HG03139 (cell line): ENCODE measurements around the gene WNT7B.

ENCODE experiments used
- ATAC-seq: cut with Tn5 transposase; IDR thresholded peaks from one replicate; pipeline ENCODE4 v1.9.1; 2021; ENCODE audit not compliant: unreplicated experiment

Gene WNT7B

DNA sequence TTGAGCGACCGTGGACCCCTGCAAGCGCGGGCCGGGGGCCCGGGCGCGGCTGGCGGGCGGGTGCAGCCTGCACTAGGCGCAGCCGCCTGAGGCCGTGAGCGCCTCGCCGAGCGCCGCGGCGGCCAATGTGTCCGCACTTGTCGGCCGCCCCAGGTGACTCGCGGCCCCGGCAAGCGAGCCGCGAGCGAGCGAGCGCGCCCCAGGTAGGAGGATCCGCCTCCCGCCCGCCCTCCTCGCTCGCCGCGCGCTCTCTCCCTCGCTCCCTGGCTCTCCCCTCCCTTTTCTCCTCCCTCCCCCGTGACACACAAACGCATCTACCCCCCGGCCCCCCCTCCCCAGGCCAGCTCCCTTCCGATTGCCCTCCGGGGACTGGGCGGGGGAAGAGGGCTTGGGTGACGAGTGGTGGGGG, at the start of gene WNT7B:
Gene WNT7B (minus strand): TSS at position 160 of the 409 bp plus-strand sequence. CDS start 408 bp downstream, outside the sequence.
- no peak for ATAC-seq

DNA sequence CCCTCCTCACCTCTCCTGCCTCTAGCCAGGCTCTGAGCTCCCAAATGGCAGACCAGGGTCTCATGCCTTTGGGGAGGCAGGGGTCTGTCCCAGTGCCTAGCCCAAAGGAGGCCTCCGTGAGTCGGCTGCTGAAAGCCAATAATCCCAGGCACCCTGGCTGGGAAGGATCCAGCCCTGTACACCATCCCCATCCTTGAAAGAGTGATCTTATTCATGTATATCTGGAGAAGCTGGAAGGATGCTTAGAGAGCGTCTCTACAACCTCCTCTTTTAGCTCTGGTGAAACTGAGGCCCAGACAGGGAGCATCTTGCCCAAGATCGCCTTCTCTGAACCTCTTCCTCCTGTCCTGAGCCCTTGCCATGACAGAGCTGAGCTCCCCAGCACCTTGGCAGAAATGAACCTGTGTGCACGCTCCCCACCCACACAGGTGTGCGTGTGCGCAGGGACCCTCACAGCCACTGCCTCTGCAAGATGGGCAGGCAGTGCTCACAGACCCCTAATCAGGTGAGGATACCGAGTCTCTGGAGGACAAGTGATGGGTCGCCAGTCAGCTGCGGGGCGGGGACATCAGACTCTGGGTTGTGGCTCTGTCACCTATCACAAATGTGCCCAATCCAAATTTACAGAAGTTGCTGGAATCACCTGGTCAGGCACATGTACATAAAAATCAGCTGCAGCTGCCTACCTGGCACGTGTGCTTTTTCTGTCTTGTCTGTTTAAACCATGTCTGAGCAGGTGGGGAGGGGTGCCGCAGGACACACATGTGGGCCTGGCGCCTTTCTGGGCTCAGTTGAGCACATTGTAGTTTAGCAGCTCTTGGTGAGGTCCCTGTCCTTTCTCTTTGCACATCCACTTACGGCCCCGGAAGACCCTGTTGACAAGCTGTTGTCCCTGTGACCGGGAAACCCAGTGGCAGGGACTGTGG, 49.3 kb upstream of the WNT7B start:
- ATAC-seq, result no peak

DNA sequence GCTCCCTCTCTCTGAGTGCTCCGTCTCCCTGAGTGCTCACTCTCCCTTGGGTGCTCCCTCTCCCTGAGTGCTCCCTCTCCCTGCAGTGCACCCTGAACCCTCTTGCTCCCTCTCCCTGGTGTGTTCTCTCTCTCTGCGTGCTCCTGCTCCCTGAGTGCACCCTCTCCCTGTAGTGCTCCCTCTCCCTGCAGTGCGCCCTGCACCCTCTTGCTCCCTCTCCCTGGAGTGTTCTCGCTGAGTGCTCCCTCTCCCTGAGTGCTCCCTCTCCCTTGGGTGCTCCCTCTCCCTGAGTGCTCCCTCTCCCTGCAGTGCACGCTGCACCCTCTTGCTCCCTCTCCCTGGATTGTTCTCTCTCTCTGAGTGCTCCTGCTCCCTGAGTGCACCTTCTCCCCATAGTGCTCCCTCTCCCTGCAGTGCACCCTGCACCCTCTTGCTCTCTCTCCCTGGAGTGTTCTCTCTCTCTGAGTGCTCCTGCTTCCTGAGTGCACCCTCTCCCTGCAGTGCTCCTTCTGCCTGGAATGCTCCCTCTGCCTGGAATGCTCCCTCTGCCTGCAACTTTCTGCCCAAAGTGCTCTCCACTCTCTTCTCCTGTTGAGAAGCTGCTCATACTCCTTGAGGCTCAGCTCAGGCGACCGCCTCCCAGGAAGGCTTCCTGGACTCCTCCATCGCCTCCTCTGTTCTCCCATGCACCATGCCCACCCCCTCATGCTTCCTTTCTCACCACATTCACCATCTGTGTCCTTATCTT, 48.4 kb upstream of the WNT7B start:
- ATAC-seq, result no peak

DNA sequence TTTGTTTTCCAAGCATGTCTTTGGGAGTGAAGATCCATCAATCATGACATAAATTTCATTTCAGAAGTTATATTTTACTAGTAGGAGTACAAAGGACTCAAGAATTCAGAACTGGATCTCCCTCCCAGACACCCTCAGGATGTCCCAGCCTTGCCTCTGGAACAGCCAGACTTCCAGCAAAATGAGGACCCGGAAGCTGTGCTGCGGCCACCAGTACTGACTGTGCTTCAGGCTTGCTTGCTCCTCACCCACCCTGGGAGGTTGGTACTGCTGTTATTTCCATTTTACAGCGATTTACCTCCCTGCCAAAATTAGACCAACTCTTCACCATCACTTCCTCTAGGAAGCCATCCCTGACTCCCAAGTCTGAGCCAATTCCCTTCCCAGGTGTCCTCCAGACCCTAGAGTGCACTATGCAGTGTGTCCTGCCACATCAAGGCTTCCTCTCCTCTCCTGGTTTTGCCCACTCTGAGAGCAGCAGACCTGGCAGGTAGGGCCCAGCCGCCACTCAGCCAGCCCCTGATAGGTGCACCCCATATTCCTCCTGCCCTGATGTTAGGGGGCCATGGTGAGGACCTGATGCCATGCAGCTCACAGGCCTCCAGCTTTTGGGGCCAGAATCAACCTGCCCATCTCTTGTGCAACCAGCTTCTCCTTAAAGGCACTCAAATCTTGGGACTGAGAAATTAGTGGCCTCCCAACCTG, 47.3 kb upstream of the WNT7B start:
- ATAC-seq, result no peak

DNA sequence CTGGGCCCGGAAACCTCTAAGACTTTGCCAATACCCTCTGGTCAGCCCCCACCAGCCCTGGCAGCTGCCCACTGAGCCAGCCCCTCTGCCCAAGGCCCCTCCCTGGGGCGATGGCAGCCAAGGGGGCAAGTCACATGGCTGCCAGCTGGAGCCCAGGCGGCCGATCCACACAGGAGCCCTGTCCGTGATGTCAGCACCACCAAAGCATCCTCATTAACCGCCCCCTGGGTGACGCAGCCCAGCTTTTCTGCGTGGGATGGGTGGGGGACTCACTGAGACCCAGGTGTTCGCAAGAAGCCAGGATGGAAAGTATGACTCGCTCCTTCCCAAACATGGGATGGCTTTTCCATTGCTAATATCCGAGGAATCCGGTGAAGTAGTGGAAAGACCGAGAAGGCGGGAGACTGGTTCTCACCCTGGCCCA, 46.6 kb upstream of the WNT7B start:
- ATAC-seq, result no peak

DNA sequence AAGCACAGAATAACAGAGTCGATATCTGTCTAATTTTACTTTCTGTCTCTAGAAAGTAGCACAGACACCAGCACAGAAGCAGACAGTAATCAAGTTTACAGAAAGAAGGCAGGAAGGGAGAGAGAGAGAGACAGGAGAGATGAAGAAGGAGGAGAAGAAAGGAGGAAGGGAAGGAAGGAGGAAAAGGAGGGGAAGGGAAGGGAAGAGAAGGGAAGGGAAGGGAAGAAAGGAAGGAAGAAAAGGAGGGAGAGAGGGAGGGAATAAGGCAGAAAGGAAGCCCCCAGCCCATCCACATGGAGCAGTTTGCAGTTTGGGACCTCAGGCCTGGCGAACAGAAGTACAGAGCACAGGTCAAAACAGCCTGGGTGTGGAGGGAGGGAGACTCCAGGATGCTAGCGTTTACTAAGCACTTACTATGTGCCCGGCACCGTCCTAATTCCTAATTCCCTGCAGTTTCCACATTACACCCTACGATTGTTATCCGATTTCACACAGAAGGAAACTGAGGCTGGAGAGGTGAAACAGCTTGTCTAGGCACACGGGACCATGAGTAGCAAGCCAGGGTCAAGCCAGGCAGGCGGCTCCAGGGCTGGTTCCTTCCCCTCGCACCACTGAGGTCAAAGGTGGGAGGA, 46.0 kb upstream of the WNT7B start:
- no peak for ATAC-seq

DNA sequence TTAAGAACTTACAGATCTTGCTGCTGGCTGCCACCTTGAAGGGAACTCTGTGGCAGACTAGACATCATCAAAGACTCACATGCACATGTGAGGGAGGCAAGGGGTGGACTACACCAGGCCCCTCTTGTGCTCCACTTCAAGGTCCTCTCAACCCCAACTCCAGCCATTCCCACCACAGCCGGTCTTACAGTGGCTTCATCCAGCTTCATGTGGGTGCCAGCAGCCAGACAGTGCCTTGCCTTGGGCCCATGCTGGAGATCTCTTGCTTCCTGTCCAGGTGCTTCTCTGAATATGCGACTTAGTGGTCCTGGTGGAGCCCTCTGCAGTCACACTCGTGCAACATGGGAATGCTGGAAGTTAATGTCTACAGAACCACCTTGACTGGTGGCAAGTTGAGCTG, 44.6 kb upstream of the WNT7B start:
- no peak for ATAC-seq

DNA sequence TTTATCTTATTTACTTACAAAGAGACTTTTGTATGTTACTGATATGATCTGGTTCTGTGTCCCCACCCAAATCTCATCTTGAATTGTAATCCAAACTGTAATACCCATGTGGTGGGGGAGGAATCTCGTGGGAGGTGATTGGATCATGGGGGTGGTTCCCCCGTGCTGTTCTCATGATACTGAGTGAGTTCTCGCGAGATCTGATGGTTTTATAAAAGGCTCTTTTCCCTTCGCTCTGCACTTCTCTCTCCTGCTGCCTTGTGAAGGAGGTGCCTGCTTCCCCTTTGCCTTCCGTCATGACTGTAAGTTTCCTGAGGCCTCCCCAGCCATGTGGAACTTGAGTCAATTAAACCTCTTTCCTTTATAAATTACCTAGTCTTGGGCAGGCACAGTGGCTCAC, 42.4 kb upstream of the WNT7B start:
- no peak for ATAC-seq

DNA sequence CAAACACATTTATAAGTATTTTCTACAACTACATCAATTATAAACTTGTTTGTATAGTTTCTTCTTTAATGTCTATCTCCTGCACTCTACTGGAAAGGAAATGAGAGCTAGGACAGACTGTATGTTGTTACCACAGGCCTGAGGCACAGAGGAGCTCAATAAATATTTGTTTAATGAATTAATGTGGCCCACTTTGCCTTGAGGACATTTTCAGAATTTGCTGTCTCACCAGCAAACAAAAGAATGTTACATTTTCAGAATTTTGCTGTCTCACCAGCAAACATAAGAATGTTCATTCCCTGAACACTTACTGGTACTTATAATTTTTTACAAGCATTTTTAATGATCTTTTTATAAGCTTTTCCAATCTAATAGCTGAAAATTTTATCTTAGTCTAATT, 41.9 kb upstream of the WNT7B start:
- ATAC-seq, result no peak

DNA sequence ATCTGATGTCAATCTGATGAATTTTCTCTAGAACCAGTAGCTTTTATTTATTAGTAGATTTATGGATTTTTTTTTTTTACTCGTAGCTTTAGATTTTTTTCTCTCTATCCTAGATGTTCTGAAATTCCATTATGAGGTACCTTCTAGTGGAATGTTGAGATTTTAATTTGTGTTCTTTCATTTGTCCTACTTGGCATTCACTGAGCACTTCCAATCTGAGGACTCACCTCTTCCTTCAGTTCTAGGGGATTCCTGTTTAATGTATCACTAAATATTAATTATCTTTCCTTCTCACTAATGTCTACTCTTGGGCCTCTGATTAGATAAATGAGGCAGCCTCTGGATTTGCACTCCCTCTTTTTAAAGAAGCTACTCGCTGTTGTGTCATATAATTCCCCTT, 40.2 kb upstream of the WNT7B start:
- no peak for ATAC-seq

DNA sequence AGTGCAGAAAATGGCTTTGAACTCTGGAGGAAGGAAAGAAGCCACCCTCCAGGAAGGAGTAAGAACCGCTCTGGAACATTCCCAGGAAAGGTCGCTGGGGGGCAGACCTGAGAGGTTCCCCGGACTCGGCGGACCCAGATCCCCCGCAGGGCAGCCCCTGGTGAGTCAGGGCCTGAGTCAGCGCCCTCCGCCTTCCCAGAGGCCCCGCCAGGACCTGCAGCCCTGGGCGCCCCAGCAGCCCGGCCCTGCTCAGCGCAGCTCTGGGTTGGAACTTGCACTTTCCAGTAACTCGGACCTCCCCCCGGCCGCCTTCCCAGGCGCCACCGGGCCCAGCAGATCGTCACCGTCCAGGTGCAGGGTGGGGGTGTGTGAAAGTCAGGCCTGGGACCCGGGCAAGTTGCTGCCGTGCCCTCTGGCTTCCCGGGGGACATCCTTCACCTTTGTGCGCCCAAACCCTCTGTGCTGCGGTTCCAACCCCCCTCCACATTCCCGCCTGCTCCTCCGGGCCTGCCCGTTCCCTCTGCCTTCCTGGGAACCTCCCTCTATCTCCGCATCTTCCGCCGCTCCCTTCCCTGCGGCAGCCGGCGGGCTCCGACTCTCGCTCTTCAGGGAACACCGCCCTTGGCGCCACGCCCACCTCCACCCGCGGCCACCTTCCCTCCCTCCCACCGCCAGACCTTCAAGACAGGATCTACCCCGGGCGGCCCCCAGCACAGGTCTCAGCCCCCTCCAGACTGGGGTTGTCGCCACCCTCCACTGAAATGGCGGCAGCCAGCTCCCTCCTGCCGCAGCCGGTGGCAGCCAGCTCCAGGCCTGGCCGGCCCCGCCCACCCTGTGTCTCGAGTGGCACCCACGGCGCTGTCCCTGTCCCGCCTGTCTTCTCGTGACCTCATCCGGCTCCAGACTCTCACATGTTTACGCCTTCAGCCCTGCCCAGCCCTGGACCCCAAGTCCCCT, 36.8 kb upstream of the WNT7B start:
- peak; percentile 69 for ATAC-seq

DNA sequence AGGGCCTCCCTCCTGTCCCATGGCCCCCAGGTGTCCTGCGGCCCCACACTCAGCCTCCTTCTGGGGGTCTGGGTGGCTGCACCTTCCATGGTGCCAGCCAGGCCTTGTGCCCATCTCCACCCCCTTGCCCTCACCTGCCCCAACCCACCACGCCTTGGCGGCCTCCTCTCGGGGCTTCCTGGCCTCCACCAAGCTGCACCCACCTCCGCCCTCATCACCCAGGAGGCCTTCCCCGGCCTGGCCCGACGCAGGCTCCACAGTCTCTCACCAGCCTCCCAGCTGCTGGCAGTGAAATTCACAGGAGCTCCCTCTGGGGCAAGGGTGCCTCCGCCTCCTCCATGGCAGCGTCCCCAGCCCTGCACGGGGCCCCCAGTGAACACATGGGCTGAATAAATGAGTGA, 35.9 kb upstream of the WNT7B start:
- no peak for ATAC-seq

DNA sequence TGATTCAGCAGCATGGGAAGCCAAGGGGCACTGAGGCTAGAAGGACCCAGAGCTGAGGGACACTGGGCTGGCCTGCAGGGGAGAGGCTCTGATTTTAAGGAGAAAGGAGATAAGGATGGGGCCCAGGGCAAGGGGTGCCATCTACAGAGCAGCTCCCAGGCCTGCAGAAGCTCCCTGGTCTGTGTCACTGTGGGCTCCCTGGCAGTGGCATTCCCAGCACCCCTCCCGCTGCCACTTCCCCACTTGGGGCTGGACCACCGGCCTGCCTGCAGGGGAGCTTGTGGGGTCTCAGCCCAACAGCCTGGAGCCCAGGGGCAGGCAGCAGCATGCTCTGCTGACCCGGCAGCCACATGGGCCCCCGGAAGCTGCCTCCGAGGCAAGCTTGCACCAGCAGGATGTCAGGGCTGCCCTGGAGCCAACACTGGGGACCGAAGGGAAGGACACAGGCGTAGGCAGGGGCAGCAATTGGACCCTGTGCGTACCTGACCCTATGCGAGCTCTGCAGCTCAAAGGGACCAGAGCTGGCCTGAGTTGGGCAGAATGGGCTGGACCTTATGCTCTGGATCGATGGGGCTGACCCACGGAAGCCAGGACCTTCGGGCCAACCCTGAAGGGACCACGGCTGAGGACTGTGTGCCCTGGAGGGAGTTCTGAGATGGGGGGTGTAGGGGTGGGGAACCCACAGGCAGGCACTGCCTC, 35.4 kb upstream of the WNT7B start:
- ATAC-seq, result no peak

DNA sequence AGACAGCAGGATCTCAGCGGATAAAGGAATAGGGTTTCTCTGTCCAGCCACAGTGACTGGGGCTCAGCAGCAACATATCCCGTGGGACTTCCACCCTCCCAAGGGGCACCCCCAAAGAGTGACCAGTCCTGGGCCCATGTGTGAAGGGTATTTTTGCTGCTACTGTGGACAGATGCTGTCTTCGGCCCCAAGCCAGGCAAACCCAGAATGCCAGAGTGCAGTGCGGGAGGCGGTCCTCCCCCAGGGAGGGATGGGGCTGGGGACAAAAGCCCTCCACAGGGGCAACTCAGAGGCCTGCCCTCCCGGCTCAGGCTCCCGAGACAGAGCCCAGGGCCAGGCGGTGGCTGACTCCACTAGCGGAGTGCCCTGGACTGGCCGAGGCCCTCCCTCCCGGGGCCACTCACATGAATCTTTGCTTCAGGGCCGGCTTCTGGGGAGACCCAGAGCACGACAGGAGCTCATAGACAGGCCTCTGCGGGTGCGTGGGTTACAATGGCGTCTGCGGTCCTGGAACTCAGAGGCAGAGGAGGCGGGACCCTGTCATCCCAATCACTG, 34.7 kb upstream of the WNT7B start:
- no peak for ATAC-seq

DNA sequence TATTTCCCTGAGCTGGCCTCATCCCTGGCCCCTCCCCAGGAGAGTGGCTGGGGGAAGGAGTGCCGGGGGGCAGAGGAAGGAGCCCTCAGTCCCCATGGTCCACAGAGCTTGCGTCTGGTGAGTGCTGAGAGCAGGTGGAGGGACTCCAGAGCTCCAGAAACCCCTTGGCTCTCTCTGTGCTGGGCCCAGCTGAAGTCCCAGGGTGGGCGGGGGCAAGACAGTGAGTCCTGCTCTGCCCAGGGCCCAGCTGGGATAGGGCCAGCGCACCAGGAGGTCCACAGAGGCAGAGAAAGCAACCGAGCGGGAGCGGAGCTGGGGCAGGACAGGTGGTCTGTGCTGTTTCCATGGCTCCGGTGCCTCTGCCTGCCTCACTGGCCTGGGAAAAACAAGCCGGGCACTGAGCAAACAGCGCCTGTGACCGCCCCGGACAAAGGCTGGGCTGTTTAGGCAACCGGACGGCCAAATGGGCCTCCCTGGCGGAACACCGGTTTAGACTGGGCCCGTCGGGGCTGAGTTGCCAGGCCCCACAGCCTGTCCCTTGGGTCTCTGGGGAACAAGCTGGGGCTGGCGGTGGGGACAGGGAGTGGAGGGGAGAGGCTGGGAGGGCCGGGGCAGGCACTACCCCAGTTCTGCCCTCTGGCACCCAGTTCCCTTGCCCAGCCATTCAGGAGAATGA, 34.1 kb upstream of the WNT7B start:
- no peak for ATAC-seq

DNA sequence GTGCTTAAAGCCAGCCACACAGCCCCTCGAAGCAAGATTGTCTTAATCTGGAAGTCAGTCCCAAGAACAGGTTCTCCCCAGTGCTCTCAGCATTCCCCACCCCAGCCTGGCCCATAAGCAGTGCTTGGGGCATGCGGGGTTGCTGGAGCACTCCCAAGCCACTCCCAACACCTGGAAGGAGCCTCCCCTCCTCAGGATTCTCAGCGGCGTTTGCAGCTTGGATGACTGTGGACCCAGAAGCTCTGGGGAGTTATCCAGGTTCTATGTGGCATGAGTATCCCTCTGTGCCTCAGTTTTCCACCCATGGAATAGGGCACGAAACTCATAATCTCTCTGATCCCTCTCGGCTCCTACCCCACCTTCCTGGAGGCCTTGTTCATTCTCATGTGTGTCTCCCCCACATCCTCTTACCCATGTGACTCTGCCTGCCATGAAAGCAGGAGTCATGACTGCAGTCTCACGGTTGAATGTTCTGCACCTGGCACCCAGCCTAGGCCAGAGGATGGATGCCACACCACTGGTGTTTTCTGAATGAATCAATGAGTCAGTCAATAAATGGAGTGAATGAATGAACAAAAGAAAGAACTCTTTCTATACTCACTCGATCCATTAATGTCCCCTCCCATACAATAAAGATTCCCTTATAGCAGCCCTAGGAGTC, 33.4 kb upstream of the WNT7B start:
- no peak for ATAC-seq

DNA sequence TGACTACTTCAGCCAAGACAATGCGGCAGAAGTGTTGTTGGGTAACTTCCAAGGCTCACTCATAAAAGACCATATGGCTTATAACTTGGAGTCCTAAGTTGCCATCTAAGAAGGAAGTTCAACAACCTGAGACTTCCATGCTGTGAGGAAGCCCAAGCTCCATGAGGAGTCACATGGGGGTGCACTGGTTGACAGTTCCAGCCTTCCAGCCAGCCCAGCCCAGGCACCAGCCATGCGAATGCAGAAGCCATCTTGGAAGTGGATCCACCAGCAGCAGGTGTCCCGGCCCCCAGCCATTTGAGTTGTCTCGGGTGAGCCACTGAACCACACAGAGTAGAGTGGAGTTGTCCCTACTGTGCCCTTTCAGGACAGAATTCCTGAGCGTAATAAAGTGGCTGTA, 32.8 kb upstream of the WNT7B start:
- no peak for ATAC-seq
